Endothelial cell of umbilical vein (primary cell): Measurements from ENCODE around the gene HNRNPLL. TPM values are rescaled to one million over a fixed set of nuclear protein-coding genes. Genes with fewer than 3 reads are reported as not detected.

Experiments
- BruUV-seq: library from RNA; stranded (reverse); fragments of 400-500 nt; replicated peaks from 2 replicates; lab custom pipeline; 2021; lab: Mats Ljungman, UMichigan
- CTCF ChIA-PET: fragments of 300-600, 350-600 bp; sonication (Branson Sonifier 250); formaldehyde crosslinking; loops from one replicate; lab custom pipeline; 2021; ENCODE audit warnings: antibody characterized with exemption, inconsistent platforms; lab: Charles Lee
- POLR2A ChIA-PET: fragments of 300-600, 350-600 bp; sonication (Branson Sonifier 250); formaldehyde crosslinking; loops from one replicate; lab custom pipeline; 2021; ENCODE audit warnings: antibody characterized with exemption, inconsistent platforms; lab: Charles Lee
- DNase-seq: peaks from one replicate; pipeline ENCODE4 v3.0.0-alpha.2; 2011; ENCODE audit warnings: low read depth, low spot score
- FAIRE-seq: peaks from 2 replicates; lab custom pipeline; 2011; peaks lifted over from hg19 to GRCh38; lab: Jason Lieb, UNC
- H2AFZ ChIP-seq: 2 replicates; pipeline ENCODE4 v1.6.0; 2012; ENCODE audit warnings: low read depth, low read length, control low read depth, inconsistent platforms
- H3K27ac ChIP-seq: 2 replicates; pipeline ENCODE4 v1.5.1; 2011; ENCODE audit warnings: low read depth, mild to moderate bottlenecking, control low read depth, low read length, moderate library complexity; ENCODE audit not compliant: insufficient read depth
- H3K27me3 ChIP-seq, 2 experiments: 2 replicates each; pipeline versions ENCODE4 v1.6.0 to v1.6.1; 2011; ENCODE audit warnings: low read length in 2 of 2, mixed read lengths in 1 of 2; ENCODE audit not compliant: control insufficient read depth in 2 of 2, insufficient read depth in 2 of 2
- H3K36me3 ChIP-seq, 2 experiments: 2 replicates in 1 of 2; 3 replicates in 1 of 2; pipeline ENCODE4 v1.5.1; 2011; ENCODE audit warnings: low read length in 2 of 2, mild to moderate bottlenecking in 1 of 2, moderate library complexity in 1 of 2; ENCODE audit not compliant: control insufficient read depth in 2 of 2, insufficient read depth in 2 of 2; ENCODE audit errors: extremely low read depth in 1 of 2
- H3K4me1 ChIP-seq: 3 replicates; pipeline ENCODE4 v1.5.1; 2011; ENCODE audit warnings: mild to moderate bottlenecking, low read length; ENCODE audit not compliant: control insufficient read depth, insufficient read depth; ENCODE audit errors: extremely low read depth
- H3K4me2 ChIP-seq: 2 replicates; pipeline ENCODE4 v1.6.1; 2011; ENCODE audit warnings: low read length, control low read depth, mixed read lengths; ENCODE audit not compliant: insufficient read depth
- H3K4me3 ChIP-seq, 3 experiments: fragments of 200-600 bp in 1 of 3; sonication (generic), shearing (Covaris generic) in 1 of 3; replicated peaks in 1 of 3; 2 replicates each; pipeline ENCODE4 v1.5.1; 2011 to 2016; ENCODE audit warnings: control low read depth in 3 of 3, low read length in 3 of 3, mild to moderate bottlenecking in 2 of 3, inconsistent platforms in 1 of 3, low read depth in 1 of 3, moderate library complexity in 1 of 3; ENCODE audit not compliant: insufficient read depth in 1 of 3
- H3K79me2 ChIP-seq: 2 replicates; pipeline ENCODE4 v1.6.0; 2012; ENCODE audit warnings: low read length, inconsistent platforms; ENCODE audit not compliant: control insufficient read depth, insufficient read depth
- H3K9ac ChIP-seq: replicated peaks from 2 replicates; pipeline ENCODE3; 2011; ENCODE audit warnings: low read length, control low read depth; ENCODE audit not compliant: insufficient read depth; ENCODE audit errors: extremely low read depth
- H3K9me1 ChIP-seq: replicated peaks from 3 replicates; pipeline ENCODE4 v1.6.0; 2011; ENCODE audit warnings: mild to moderate bottlenecking, low read length; ENCODE audit not compliant: control insufficient read depth, insufficient read depth; ENCODE audit errors: extremely low read depth
- H3K9me3 ChIP-seq: replicated peaks from 2 replicates; pipeline ENCODE4 v1.5.1; 2012; ENCODE audit warnings: low read length, inconsistent platforms; ENCODE audit not compliant: control insufficient read depth, insufficient read depth
- H4K20me1 ChIP-seq: replicated peaks from 2 replicates; pipeline ENCODE3; 2011; ENCODE audit warnings: mild to moderate bottlenecking, low read length; ENCODE audit not compliant: control insufficient read depth, insufficient read depth; ENCODE audit errors: extremely low read depth
- EZH2 ChIP-seq: IDR thresholded peaks from 2 replicates; pipeline ENCODE4 v1.6.1; 2012; ENCODE audit warnings: borderline replicate concordance, low read depth, mild to moderate bottlenecking, moderate library complexity, low read length, inconsistent platforms; ENCODE audit not compliant: severe bottlenecking
- FOS ChIP-seq: IDR thresholded peaks from 2 replicates; pipeline ENCODE4 v1.6.1; 2011; ENCODE audit warnings: mild to moderate bottlenecking, low read length, moderate library complexity, borderline replicate concordance; ENCODE audit not compliant: insufficient read depth
- GATA2 ChIP-seq: IDR thresholded peaks from 2 replicates; pipeline ENCODE4 v1.7.0; 2011; ENCODE audit warnings: low read depth, mild to moderate bottlenecking, moderate library complexity, mixed read lengths, low read length; ENCODE audit not compliant: insufficient read length, insufficient read depth
- JUN ChIP-seq: IDR thresholded peaks from 2 replicates; pipeline ENCODE4 v1.6.1; 2011; ENCODE audit warnings: borderline replicate concordance, low read depth; ENCODE audit not compliant: insufficient read length, insufficient read depth
- MYC ChIP-seq: IDR thresholded peaks from one replicate; pipeline ENCODE4 v1.6.1; 2011; ENCODE audit warnings: mild to moderate bottlenecking, low read depth, low read length
- POLR2AphosphoS5 ChIP-seq: IDR thresholded peaks from 2 replicates; pipeline ENCODE4 v1.6.1; 2012; ENCODE audit warnings: low read depth, mild to moderate bottlenecking, control low read depth, low read length, moderate library complexity; ENCODE audit not compliant: insufficient read depth
- dilution Hi-C: fragments of 300-500 bp; cut with MboI; formaldehyde crosslinking; loops from one replicate; pipeline ENCODE4 v1.15.0; 2019; ENCODE audit warnings: low sequenced_read_pairs; ENCODE audit not compliant: extremely low pct_ligation_motif_present
- intact Hi-C: fragments of 100-400 bp; cut with micrococcal nuclease; formaldehyde crosslinking; loops from one replicate; pipeline ENCODE4 v1.10.0; 2022
- polyA plus RNA-seq, 4 experiments: library from polyadenylated mRNA; depleted of rRNA in 3 of 4; stranded (reverse) in 3 of 4; unstranded in 1 of 4; fragments of >200 nt; gene quantifications; 2 replicates each; pipeline versions ENCODE4 v1.2.1 to v1.2.3, GENCODE V29; 2011 to 2012; ENCODE audit warnings: missing spikeins in 1 of 4
- total RNA-seq: library from RNA; stranded (reverse); gene quantifications from 2 replicates; pipeline ENCODE4 v1.2.3, GENCODE V29; 2021
- TF ChIP-seq, protein P1 (sequence below): IDR thresholded peaks from 2 replicates; pipeline ENCODE4 v1.6.1; 2011; ENCODE audit not compliant: insufficient read depth, insufficient read length
- TF ChIP-seq, protein P2 (sequence below), 2 donors: IDR thresholded peaks; 1 replicate in 1 of 2; 2 replicates in 1 of 2; pipeline ENCODE4 v1.5.1; 2011; ENCODE audit warnings: low read length in 2 of 2, mild to moderate bottlenecking in 2 of 2, moderate library complexity in 2 of 2, control low read depth in 1 of 2, inconsistent platforms in 1 of 2, low read depth in 1 of 2; ENCODE audit not compliant: insufficient read depth in 1 of 2; ENCODE audit errors: extremely low read depth in 1 of 2

HNRNPLL gene
- total and polyA plus RNA-seq, 2 donors (not counting 3 experiments of a cell fraction or from before 2014, with no cell fraction given): 19.8 to 56.2 TPM

DNA sequence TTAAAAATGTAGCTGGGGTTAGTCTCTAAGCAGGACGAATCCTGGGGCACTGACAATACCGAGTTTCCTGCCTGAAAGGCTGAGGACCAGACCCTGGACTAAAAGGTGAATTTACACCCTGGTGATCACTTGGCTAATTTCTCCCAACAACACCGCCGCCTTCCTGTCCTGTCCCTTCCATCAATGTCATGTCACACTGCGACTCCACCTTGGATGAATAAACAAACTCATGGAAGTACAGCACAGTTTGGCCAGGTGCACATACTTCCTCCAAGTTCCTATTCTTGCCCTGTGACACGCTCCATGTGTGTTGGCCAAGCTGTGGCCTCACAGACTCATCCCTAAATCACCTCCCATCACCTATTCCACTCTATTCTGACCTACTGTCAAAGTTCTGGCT lies 47.3 kb upstream of the HNRNPLL start:
- FAIRE-seq (no peak), DNase-seq (no peak)
- H3K4me2 ChIP-seq: no peak overlapping the region
- ChIA-PET POLR2A (no interaction called here), CTCF (interaction anchor here (0.8 to 1.1 kb wide), 2 partner anchors 11 to 68 kb away, joined by 3 read pairs; no protein-coding TSS in a partner anchor)
- no peaks in the 10 kb centered on the region for H3K79me2 ChIP-seq
- no peak overlapping the region for H2AFZ ChIP-seq
- no peak overlapping the region for H3K9ac ChIP-seq
- no peaks in the 10 kb centered on the region for H4K20me1 ChIP-seq
- no peak overlapping the region for H3K27ac ChIP-seq
- no peaks in the 10 kb centered on the region for H3K36me3 ChIP-seq
- TF ChIP-seq FOS: no peak
- no peak for TF ChIP-seq EZH2
- TF ChIP-seq MYC: no peak
- TF ChIP-seq GATA2: no peak
- TF ChIP-seq, protein P1, sequence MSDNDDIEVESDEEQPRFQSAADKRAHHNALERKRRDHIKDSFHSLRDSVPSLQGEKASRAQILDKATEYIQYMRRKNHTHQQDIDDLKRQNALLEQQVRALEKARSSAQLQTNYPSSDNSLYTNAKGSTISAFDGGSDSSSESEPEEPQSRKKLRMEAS: no peak
- H3K4me3 ChIP-seq: no peak overlapping the region
- intact Hi-C loops: no loop called here
- no peaks in the 10 kb centered on the region for H3K4me1 ChIP-seq
- H3K9me3 ChIP-seq: no peaks in the 10 kb centered on the region
- BruUV-seq: no TSS peak
- peaks cover 0 to 2% of the 10 kb centered on the region in 2 experiments for H3K27me3 ChIP-seq
- H3K9me1 ChIP-seq: no peaks in the 10 kb centered on the region
- dilution Hi-C loops: no loop called here

GRCh38 chr2:38649176-38649728 lies 46.5 kb upstream of the HNRNPLL start:
- FAIRE-seq: no peak

More at GRCh38 chr2:38649176-38649728, 46.5 kb upstream of the HNRNPLL start:
- BruUV-seq: no TSS peak
- no peak for DNase-seq
- CTCF ChIA-PET: interaction anchor here (1.2 kb wide), 1 partner anchor 46 kb away, joined by 3 read pairs; no protein-coding TSS in a partner anchor
- intact Hi-C loops (no loop called here), dilution Hi-C loops (no loop called here)
- TF ChIP-seq, protein P2, sequence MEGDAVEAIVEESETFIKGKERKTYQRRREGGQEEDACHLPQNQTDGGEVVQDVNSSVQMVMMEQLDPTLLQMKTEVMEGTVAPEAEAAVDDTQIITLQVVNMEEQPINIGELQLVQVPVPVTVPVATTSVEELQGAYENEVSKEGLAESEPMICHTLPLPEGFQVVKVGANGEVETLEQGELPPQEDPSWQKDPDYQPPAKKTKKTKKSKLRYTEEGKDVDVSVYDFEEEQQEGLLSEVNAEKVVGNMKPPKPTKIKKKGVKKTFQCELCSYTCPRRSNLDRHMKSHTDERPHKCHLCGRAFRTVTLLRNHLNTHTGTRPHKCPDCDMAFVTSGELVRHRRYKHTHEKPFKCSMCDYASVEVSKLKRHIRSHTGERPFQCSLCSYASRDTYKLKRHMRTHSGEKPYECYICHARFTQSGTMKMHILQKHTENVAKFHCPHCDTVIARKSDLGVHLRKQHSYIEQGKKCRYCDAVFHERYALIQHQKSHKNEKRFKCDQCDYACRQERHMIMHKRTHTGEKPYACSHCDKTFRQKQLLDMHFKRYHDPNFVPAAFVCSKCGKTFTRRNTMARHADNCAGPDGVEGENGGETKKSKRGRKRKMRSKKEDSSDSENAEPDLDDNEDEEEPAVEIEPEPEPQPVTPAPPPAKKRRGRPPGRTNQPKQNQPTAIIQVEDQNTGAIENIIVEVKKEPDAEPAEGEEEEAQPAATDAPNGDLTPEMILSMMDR (IDR thresholded peaks at IDR 0.05; ENCODE audit: extremely low read depth in 1 of 2, insufficient read depth in 1 of 2, low read depth in 1 of 2, low read length in 2 of 2): no peak
- TF ChIP-seq JUN (no peak), EZH2 (no peak), MYC (no peak), POLR2AphosphoS5 (no peak), GATA2 (no peak)
- Histone ChIP-seq H3K4me2 (no peak overlapping the region), H3K9ac (no peak overlapping the region), H3K27ac (no peak overlapping the region), H3K27me3 (peaks cover 0 to 2% of the 10 kb centered on the region in 2 experiments), H3K9me3 (no peaks in the 10 kb centered on the region), H3K36me3 (no peaks in the 10 kb centered on the region), H3K4me1 (no peaks in the 10 kb centered on the region), H3K79me2 (no peaks in the 10 kb centered on the region), H3K9me1 (no peaks in the 10 kb centered on the region), H4K20me1 (no peaks in the 10 kb centered on the region), H2AFZ (no peak overlapping the region), H3K4me3 (no peak overlapping the region)
- POLR2A ChIA-PET: no interaction called here
